Brain microvascular endothelial cell (primary cell): ENCODE data around the gene IDI2.

Source experiments
- DNase-seq: peaks from one replicate; pipeline ENCODE4 v3.0.0-alpha.2; 2020
- H3K27ac ChIP-seq: fragments of 250-450 bp; sonication (Bioruptor Pico); 2 replicates; pipeline ENCODE4 v1.5.1; 2020; ENCODE audit warnings: mild to moderate bottlenecking, moderate library complexity
- H3K27me3 ChIP-seq: fragments of 250-450 bp; sonication (Bioruptor Pico); replicated peaks from 2 replicates; pipeline ENCODE4 v1.5.1; 2020; ENCODE audit warnings: mild to moderate bottlenecking
- H3K36me3 ChIP-seq: fragments of 250-450 bp; sonication (Bioruptor Pico); replicated peaks from 2 replicates; pipeline ENCODE4 v1.5.1; 2020; ENCODE audit warnings: mild to moderate bottlenecking
- H3K4me3 ChIP-seq: 2 replicates; pipeline ENCODE4 v1.5.1; 2011; ENCODE audit warnings: low read depth, mild to moderate bottlenecking, control low read depth, low read length, moderate library complexity
- CTCF ChIP-seq: IDR thresholded peaks from 2 replicates; pipeline ENCODE4 v1.5.1; 2011; ENCODE audit warnings: low read depth, mild to moderate bottlenecking, moderate library complexity, low read length, control low read depth, inconsistent platforms; ENCODE audit errors: missing control alignments
- in situ Hi-C: cut with HindIII; loops from 2 replicates; pipeline ENCODE4 v1.10.0; 2017; ENCODE audit warnings: low sequenced_read_pairs, low pct_ligation_motif_present

The IDI2 gene

GRCh38 chr10:1003884-1004670 is 21.6 kb downstream of the IDI2 start:
- Histone ChIP-seq H3K27me3 (no peaks in the 10 kb centered on the region), H3K36me3 (peaks cover 98% of the 10 kb centered on the region), H3K4me3 (no peak overlapping the region), H3K27ac (no peak overlapping the region)
- no peak for TF ChIP-seq CTCF
- in situ Hi-C loops, result no loop called here
- no peak for DNase-seq

GRCh38 chr10:1002425-1003006 is 23.1 kb downstream of the IDI2 start:
- H3K36me3 ChIP-seq, result peaks cover 96% of the 10 kb centered on the region
- H3K4me3 ChIP-seq, result no peak overlapping the region
- no peaks in the 10 kb centered on the region for H3K27me3 ChIP-seq
- H3K27ac ChIP-seq, result no peak overlapping the region
- no peak for DNase-seq
- TF ChIP-seq CTCF, result no peak
- in situ Hi-C loops, result no loop called here

GRCh38 chr10:997266-998022 is 28.2 kb downstream of the IDI2 start:
- in situ Hi-C loops, result no loop called here
- H3K27ac ChIP-seq, result no peak overlapping the region

GRCh38 chr10:996031-996430 is 29.6 kb downstream of the IDI2 start:
- in situ Hi-C loops, result no loop called here
- DNase-seq, result no peak
- no peak overlapping the region for H3K27ac ChIP-seq
- no peaks in the 10 kb centered on the region for H3K27me3 ChIP-seq
- H3K36me3 ChIP-seq, result peaks cover 84% of the 10 kb centered on the region
- no peak for TF ChIP-seq CTCF
- no peak overlapping the region for H3K4me3 ChIP-seq

More at GRCh38 chr10:997266-998022, 28.2 kb downstream of the IDI2 start:
- DNase-seq, result no peak
- Histone ChIP-seq H3K27me3 (no peaks in the 10 kb centered on the region), H3K4me3 (no peak overlapping the region), H3K36me3 (peaks cover 97% of the 10 kb centered on the region)
- TF ChIP-seq CTCF, result no peak

GRCh38 chr10:995559-995926 is 30.1 kb downstream of the IDI2 start:
- no peak for DNase-seq
- in situ Hi-C loops, result no loop called here
- Histone ChIP-seq H3K4me3 (no peak overlapping the region), H3K27me3 (no peaks in the 10 kb centered on the region), H3K36me3 (peaks cover 79% of the 10 kb centered on the region), H3K27ac (no peak overlapping the region)
- TF ChIP-seq CTCF, result no peak
